ENCODE measurements around the gene ARHGAP15.

The ARHGAP15 gene

DNA sequence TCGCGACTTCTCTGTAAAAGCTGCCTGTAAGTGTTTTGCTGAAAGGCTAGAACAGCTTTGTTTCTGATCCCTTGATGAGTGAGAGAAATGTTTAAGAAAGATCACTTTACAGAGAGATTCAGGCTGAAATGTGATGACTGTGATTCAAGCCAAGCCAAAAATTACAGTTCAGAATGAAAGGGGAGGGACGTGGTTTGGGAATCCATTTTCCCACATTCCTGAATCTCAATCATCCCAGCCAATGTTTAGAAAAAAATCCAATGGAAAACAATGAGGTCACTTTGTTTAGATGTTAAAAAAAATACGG lies 416.7 kb downstream of the ARHGAP15 start:
- no peak for DNase-seq

GRCh38 chr2:143548032-143548431 lies 418.8 kb downstream of the ARHGAP15 start:
- DNase-seq, result no peak

DNA sequence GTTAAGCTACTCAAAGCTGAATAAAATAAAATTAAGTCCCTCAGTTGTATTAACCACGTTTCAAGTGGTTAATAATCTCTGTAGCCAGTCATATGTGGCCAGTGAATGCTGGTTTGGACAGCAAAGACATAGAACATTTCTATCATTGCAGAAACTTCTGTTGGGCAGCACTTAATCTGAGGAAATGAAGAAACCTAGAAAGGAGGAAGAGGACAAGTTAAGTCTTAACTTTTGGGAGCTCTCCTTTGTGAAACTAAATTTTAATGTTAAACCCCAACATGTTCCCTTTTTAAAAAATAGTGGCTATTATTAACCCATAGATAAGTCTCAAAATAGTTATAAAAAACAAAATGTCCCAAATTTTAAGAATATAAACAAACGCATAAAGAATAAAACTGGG lies 421.3 kb downstream of the ARHGAP15 start:
- DNase-seq, result no peak

DNA sequence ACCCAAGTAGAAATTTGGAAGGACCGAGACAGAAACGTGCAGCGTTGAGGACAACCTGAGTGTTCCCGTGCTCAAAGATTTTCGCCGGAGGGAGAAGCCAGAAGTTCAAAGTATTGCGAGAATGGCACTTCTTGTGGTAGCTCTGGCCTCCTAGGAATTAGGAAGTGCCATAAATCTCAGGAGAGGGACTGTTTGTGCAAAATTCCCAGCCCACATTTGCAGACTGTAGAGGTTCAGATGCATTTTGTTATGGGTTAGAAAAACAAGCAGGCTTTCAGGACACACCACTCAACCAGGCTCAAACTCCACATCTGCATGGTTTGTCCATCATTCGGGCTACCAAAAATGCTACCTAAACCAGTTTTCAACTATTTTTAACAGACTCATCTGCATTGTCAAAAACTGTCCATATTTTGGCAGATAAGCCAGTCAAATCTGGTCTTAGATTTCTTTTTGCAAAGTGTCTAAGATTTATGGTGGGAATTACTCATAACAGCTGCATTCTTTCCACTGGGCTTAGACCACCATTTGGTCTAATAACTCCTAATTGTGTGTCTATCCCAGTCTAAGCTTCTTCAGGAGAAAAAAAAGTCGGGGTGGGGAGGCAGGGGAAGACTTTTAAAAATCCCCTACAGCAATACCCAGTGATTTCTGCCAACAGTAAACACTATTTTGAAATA lies 422.9 kb downstream of the ARHGAP15 start:
- DNase-seq, result no peak

DNA sequence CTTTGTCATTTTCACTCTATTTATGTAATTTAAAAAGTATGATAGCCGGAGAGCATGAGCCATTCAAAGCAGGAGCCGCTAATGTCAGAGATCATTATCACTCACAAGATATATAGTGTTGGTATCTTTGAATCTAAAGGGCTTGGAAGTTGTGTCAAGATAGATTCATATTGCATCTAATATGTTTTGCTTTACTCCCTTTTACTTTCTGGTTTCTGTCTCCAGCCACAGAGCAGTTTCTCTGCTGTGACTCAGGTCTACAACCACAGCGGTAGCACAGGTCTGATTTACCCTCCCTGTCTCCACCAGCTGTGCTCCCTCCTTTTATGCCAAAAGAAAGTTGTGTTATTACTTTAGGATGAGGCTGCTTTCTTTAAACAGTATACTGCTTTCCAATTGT lies 424.0 kb downstream of the ARHGAP15 start:
- DNase-seq, result no peak

DNA sequence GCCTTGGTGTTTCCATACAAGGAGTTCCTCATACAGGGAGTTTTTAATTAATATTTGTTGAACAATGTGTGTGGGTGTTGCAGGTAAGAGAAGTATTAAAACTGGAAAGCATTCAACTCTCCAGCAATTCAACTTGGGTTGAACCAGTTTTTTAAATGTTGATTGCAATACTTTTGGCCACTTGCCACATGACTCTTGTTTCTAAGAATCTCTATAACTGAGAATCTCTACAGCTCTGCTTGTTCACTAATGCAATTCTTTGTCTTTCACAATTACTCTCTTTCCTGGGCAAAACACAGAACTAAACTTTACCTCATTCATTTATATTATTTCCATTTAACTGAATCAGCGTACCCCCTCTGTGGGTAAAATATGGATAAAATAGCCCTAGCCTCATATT lies 429.4 kb downstream of the ARHGAP15 start:
- DNase-seq, result no peak

DNA sequence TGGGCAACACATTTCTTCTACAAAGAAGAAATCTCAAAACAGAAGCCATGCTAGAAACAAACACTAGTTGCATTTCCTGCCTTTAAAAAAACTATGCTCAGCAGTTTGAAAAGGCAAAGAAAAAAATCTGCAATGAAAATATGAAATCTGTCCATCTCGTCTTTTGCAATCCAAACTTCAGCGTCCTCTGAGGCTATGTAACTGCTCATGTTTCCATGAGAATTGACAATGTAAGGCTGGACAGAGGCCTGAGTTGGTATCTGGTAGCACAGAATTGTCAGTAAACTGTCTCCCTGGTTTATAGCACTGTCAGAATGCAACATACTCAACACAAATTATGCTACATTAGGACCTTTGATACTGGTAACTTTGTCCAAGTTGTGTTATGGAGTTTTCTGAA lies 429.9 kb downstream of the ARHGAP15 start:
- DNase-seq, result no peak

DNA sequence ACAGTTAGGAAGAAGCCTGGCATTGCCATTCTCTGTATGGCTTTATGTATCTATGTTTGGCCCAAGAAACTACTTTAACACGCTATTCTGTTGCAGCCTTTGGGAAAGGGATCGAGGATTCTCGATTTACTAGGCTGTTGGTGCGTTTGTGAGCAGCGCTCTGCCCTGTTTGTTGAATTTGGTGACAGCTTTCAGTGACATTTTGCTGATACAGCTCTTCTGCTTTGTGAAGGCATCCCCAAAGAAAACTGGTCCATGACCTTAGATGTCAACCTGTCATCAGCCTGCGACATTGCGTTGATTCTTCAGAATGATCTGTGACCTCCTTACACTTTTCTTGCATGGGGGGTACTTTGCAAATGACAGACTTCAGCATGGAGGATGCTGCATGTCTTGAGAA lies 431.5 kb downstream of the ARHGAP15 start:
- no peak for DNase-seq

DNA sequence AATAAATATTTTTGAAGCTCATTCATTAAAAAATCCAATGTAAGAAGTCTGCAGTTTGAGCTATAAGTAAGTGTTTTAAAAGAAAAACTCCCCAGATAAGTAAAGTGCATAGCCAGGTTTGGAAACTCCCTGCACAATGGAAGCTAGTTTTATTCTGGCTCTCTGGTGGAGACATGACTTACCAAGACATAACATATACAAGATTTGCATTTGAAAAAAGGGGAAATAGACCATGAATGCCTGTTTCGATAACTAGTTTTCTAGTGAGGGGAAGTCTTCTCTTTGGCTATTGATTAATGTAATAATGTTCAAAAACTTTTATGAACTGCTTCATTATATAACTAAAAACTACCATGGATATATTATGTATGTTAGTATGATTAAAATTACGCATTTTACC lies 435.2 kb downstream of the ARHGAP15 start:
- DNase-seq, result no peak

- no peak for DNase-seq
These were observed 442.5 kb downstream of the ARHGAP15 start for GRCh38 chr2:143571747-143572146.

GRCh38 chr2:143572421-143572820 lies 443.2 kb downstream of the ARHGAP15 start:
- no peak for DNase-seq

DNA sequence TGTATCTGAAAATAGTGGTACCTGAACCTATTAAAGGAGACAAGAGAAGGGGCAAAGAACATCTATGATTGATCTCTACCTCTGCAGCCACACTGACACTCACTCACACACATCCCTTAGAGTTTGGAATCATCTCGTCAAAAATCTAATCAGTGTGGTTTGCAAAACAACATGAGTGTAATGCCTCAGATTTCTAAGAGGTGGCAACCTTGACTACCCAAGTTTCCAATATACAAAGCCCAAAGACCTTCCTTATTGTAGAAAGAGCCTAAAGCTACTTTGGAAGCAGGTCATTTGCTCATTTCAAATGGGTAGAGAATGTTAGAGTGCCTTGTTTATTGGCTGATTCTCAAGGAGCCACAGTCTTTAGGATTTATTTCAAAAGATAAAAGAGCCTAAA lies 444.9 kb downstream of the ARHGAP15 start:
- DNase-seq, result no peak

DNA sequence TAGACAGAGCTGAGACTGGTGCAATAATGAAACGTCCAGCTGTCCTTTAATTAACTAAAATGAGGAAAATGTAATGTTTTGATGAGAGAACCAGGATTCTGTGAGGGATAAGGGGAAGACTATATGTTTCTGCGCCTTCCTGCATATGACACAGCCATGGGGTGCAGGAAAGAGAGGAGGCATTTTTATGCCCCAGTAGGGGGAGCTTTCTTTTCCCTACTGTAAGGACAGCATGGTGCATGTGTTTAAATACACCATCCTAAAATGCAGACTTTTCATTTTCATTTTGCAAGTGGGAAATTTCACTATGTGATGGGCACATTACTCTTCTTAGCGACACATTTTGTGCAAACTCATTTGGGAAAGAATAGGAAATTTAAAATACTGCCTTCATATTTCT lies 446.1 kb downstream of the ARHGAP15 start:
- peak in 1 of 2 experiments; percentile 38 for DNase-seq

- no peak for DNase-seq
These were observed 448.3 kb downstream of the ARHGAP15 start for GRCh38 chr2:143577489-143577888.

DNA sequence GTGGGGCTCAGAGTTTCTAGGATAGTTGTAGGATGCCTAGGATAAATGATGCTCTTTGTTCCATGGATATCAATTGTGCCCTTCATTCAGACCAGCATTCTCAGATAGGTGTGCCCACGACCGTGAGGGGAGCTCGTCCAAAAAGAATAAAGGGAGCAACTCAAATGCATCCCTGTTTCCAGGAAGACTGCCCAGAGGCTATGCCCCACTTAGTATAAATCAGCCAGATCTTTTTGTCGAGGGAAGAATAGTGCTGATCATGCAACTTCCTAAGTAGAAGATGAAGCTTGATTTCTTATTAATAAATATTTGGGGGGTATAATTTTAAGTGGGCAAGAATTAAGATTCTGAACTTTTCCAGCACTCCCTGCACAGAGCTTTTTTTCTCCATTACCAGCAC lies 450.2 kb downstream of the ARHGAP15 start:
- DNase-seq, result no peak

- no peak for DNase-seq
These were observed 451.9 kb downstream of the ARHGAP15 start for GRCh38 chr2:143581134-143581533.

DNA sequence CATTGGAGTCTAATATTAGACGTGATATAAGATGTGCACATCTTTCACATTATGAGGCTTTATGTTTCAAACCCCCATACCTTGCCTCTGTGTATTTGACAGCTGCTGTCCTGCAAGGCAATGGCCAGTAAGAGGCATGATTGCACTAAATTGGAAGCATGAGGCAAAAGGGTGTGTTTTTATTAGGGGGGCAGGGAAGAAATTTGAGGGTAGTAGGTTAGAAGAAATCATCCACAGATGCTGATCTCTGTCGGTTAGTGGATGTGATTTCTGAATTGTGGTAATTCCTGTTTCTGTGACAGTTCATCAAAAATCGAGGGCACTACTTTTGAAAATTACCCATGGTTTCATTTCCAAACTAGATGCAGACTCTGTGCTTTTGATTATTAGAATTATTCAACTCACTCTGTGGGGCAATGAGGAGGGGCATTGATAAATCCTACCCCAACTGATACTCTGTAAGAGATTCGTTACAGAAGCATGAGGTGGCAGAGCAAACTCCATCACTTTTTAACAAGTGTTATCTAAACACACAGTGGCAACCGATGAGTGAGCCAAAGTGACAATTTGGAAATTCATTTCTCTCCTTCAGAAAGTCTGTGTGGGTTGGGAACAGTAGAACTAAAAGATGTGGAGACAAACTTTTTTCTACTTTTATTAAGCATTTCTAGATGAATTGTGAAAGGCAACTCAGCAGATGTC lies 453.0 kb downstream of the ARHGAP15 start:
- DNase-seq, result peak in 1 of 2 experiments; percentile 38

GRCh38 chr2:143584936-143585335 lies 455.7 kb downstream of the ARHGAP15 start:
- no peak for DNase-seq

DNA sequence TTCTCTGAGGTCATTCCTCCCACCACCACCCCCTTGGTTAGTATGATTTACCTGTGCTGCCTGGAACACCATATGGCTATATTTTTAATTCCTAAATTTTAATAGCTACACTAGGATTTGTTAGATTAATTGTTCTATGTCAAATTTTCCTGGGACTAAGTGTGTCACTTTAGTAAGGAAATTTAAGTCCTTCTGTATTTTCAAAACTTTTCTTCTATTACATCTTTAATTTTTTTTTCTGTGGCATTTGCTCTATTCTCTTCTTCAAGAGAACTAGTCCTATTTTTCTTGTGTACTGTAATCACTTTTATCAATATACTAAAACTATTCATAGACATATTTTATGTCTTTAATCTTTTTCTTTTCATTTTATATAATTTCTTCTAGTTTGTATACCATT lies 456.9 kb downstream of the ARHGAP15 start:
- DNase-seq, result no peak

DNA sequence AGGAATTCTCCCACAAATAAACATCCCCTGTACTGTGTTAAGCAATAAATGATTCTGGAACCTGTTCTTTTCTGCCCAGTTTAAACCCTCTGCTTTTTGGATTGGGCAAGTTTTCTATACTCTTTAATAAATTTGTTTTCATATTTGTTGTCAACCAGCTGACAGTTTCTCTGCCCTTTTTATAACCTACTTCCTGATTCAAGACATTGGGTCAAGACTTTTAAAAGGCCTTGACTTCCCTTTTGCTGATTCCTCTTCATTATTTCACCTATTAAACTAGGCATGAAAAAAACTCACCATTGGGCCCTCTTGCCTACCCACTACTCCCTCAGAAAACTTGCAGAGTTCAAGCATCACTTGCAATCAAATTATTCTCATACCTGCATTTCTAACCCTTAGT lies 459.5 kb downstream of the ARHGAP15 start:
- no peak for DNase-seq

GRCh38 chr2:143594161-143594560 lies 464.9 kb downstream of the ARHGAP15 start:
- no peak for DNase-seq

GRCh38 chr2:143594745-143595144 lies 465.5 kb downstream of the ARHGAP15 start:
- DNase-seq, result no peak

GRCh38 chr2:143600116-143600515 lies 470.9 kb downstream of the ARHGAP15 start:
- DNase-seq, result no peak

GRCh38 chr2:143601828-143602227 lies 472.6 kb downstream of the ARHGAP15 start:
- no peak for DNase-seq

GRCh38 chr2:143603035-143603655 lies 473.9 kb downstream of the ARHGAP15 start:
- DNase-seq, result no peak
